ENCODE results near the gene TJAP1. TPM values are rescaled to one million over a fixed set of nuclear protein-coding genes. Genes with fewer than 3 reads are reported as not detected.

The TJAP1 gene
- total and polyA plus RNA-seq, 2 of the 8 experiments (the other 6 are each of a cell fraction or from before 2014, with no cell fraction given): 30.7 to 40.4 TPM

DNA sequence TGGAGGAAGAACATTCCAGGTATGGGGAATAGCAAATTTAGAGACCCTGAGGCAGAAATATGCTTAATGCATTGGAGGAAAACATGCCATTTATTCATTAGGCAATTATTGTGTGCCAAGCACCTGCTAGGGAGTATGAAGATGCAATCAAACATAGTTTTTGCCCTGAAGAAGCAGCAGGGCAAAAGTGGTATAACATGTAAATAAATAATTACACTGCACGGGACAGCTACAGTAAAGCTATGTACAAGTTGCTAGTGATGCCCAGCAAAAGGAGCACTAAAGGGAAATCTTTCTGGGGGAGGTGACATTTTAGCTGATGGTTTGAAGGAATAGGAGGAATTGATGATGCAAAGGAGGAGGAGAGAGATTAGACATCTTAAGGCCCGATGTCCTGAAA, 624 bp upstream of the TJAP1 start:
- no peak for FAIRE-seq
- peaks cover 14 to 37% of the 10 kb centered on the region in 2 experiments for H3K79me2 ChIP-seq (ENCODE audit: control insufficient read depth in 1 of 2, insufficient read depth in 2 of 2, low read length in 2 of 2)
- H3K27me3 ChIP-seq (replicated peaks in 1 of 4; ENCODE audit: control insufficient read depth in 3 of 4, extremely low read depth in 1 of 4, insufficient read depth in 3 of 4, low read length in 3 of 4): no peaks in the 10 kb centered on the region
- no peak overlapping the region for H2BK20ac ChIP-seq (ENCODE audit: low read length)
- H4K5ac ChIP-seq (ENCODE audit: insufficient read length, low read depth, low read length): no peak overlapping the region
- H3K4me1 ChIP-seq (replicated peaks in 1 of 4; ENCODE audit: control insufficient read depth in 3 of 4, insufficient read depth in 4 of 4, low read length in 3 of 4): peaks cover 0 to 10% (median 9%) of the 10 kb centered on the region in 4 experiments; a peak in 5 of 7 replicates
- H2AK5ac ChIP-seq (ENCODE audit: low read depth, low read length): no peak overlapping the region
- ChIA-PET POLR2A (ENCODE audit: partially characterized antibody) (interaction anchor here (1.0 to 1.9 kb wide), 10 partner anchors 9 to 40 kb away, joined by 3 to 8 read pairs (median 5); partner anchors contain the start of genes POLR1C and YIPF3), CTCF (ENCODE audit: partially characterized antibody) (interaction anchor here (2.3 to 32.9 kb wide), 2 partner anchors 20 to 24 kb away, joined by 6 to 536 read pairs; partner anchors contain the start of gene LRRC73)
- H4K20me1 ChIP-seq (replicated peaks in 1 of 2; ENCODE audit: control insufficient read depth in 1 of 2, insufficient read depth in 2 of 2, low read length in 2 of 2): peaks cover 1 to 2% of the 10 kb centered on the region in 2 experiments
- no peak overlapping the region for H3K4ac ChIP-seq (replicated peaks; ENCODE audit: insufficient read length, low read depth, low read length)
- H3K4me2 ChIP-seq (ENCODE audit: insufficient read depth in 1 of 2, low read depth in 2 of 2, low read length in 2 of 2): peak overlapping the region; percentile 73 to 89
- 0 out of 2 replicates have a peak overlapping the region, but pooled peaks have one; percentile 25 for H3K27ac ChIP-seq (ENCODE audit: low read depth, low read length)
- H2BK12ac ChIP-seq (ENCODE audit: low read depth, low read length): no peak overlapping the region
- peak overlapping the region; percentile 37 for H3K56ac ChIP-seq (replicated peaks; ENCODE audit: insufficient read length, low read depth, low read length)
- peaks cover 6% of the 10 kb centered on the region; the same call in 1 of the 2 replicates for H3K79me1 ChIP-seq (ENCODE audit: low read depth, low read length)
- H2BK15ac ChIP-seq (ENCODE audit: low read length): no peak overlapping the region
- no peak for DNase-seq (ENCODE audit: low read depth in 1 of 2, low spot score in 2 of 2)
- 68% methylated on average over 2 of the region's 2 CpGs; no CpG with 5 or more reads in 1 of the 2 experiments for WGBS, 2 experiments (ENCODE audit: extremely low coverage in 1 of 2, insufficient coverage in 1 of 2, insufficient read length in 1 of 2, insufficient replicate concordance in 2 of 2, low coverage in 1 of 2, low lambda C conversion rate in 2 of 2, missing lambda C conversion rate in 1 of 2)
- H3K23me2 ChIP-seq (ENCODE audit: low read depth, low read length): peaks cover 4% of the 10 kb centered on the region; the same call in 1 of the 2 replicates
- H4K8ac ChIP-seq (ENCODE audit: extremely low read depth, insufficient read depth, low read length): no peak overlapping the region
- TF ChIP-seq SP1 (IDR thresholded peaks at IDR 0.05; ENCODE audit: low read depth, low read length) (no peak), KDM1A (IDR thresholded peaks at IDR 0.05; ENCODE audit: borderline replicate concordance, low read length) (no peak), CBX5 (IDR thresholded peaks at IDR 0.05; ENCODE audit: low read depth, low read length) (no peak), RBBP5 (IDR thresholded peaks at IDR 0.05; ENCODE audit: borderline replicate concordance, low read depth, low read length) (no peak), KDM5A (IDR thresholded peaks at IDR 0.05; ENCODE audit: low read length) (no peak), TBP (IDR thresholded peaks at IDR 0.05; ENCODE audit: low read depth, low read length) (no peak), NRF1 (IDR thresholded peaks at IDR 0.05; ENCODE audit: low read depth, low read length) (no peak), POU5F1 (IDR thresholded peaks at IDR 0.05; ENCODE audit: low read depth, low read length) (no peak), SAP30 (IDR thresholded peaks at IDR 0.05; ENCODE audit: insufficient read depth, insufficient replicate concordance, low read length) (no peak), CHD1 (IDR thresholded peaks at IDR 0.05; ENCODE audit: low read depth, low read length) (no peak), YY1 (IDR thresholded peaks at IDR 0.05; ENCODE audit: low read depth, low read length) (no peak), RXRA (IDR thresholded peaks at IDR 0.05; ENCODE audit: insufficient read depth, low read depth, low read length) (no peak)
- peak overlapping the region; percentile 43 to 79 (median 57); a peak in 5 of 8 replicates for H3K4me3 ChIP-seq (ENCODE audit: extremely low read depth in 1 of 4, insufficient read depth in 2 of 4, low read depth in 3 of 4, low read length in 4 of 4)
- peak overlapping the region in 3 of 4 experiments; percentile 10 to 45 (median 14); a peak in 4 of 7 replicates for H3K9ac ChIP-seq (replicated peaks in 1 of 4; ENCODE audit: extremely low read depth in 1 of 4, low read depth in 3 of 4, low read length in 3 of 4)
- no peak overlapping the region for H2BK5ac ChIP-seq (ENCODE audit: low read depth, low read length)
- H2AFZ ChIP-seq (ENCODE audit: low read length): peak overlapping the region; percentile 93; the same call in 1 of the 2 replicates
- no peak overlapping the region for H2BK120ac ChIP-seq (replicated peaks; ENCODE audit: low read depth, low read length)
- peak overlapping the region; percentile 66; the same call in 1 of the 2 replicates for H3K18ac ChIP-seq (ENCODE audit: extremely low read depth, low read length)
- H3K23ac ChIP-seq (ENCODE audit: insufficient read length): no peak overlapping the region
- no peaks in the 10 kb centered on the region for H3K9me3 ChIP-seq (ENCODE audit: insufficient read depth in 2 of 2, low read depth in 1 of 2, low read length in 1 of 2)
- no peak overlapping the region for H3K14ac ChIP-seq (ENCODE audit: insufficient read length)
- H4K91ac ChIP-seq (replicated peaks; ENCODE audit: insufficient read length, low read length): no peak overlapping the region
- no peaks in the 10 kb centered on the region for H3K36me3 ChIP-seq (ENCODE audit: control insufficient read depth in 2 of 4, insufficient read depth in 4 of 4, low read length in 3 of 4)

Data from H1 (cell line).